Ishikawa (cell line): Measurements from ENCODE around the gene MINDY3.

Experiments used
- CEBPB ChIP-seq: IDR thresholded peaks from 2 replicates; pipeline ENCODE4 v1.6.1; 2012
- CREB1 ChIP-seq: IDR thresholded peaks from 2 replicates; pipeline ENCODE4 v1.6.1; 2012; ENCODE audit warnings: low read depth
- EGR1 ChIP-seq: IDR thresholded peaks from 2 replicates; pipeline ENCODE4 v1.6.1; 2012
- EP300 ChIP-seq: IDR thresholded peaks from 2 replicates; pipeline ENCODE4 v1.6.1; 2012; ENCODE audit warnings: borderline replicate concordance
- FOXM1 ChIP-seq: IDR thresholded peaks from 2 replicates; pipeline ENCODE4 v1.6.1; 2012; ENCODE audit warnings: low read depth, borderline replicate concordance
- NFIC ChIP-seq: IDR thresholded peaks from 2 replicates; pipeline ENCODE4 v1.6.1; 2012
- RAD21 ChIP-seq: IDR thresholded peaks from 2 replicates; pipeline ENCODE4 v1.6.1; 2012; ENCODE audit warnings: low read depth
- TAF1 ChIP-seq: IDR thresholded peaks from 2 replicates; pipeline ENCODE4 v1.6.1; 2012; ENCODE audit warnings: low read depth, mild to moderate bottlenecking
- TCF12 ChIP-seq: IDR thresholded peaks from 2 replicates; pipeline ENCODE4 v1.6.1; 2012; ENCODE audit warnings: low read depth
- TEAD4 ChIP-seq: IDR thresholded peaks from 2 replicates; pipeline ENCODE4 v1.6.1; 2012
- YY1 ChIP-seq: IDR thresholded peaks from 2 replicates; pipeline ENCODE4 v1.6.1; 2012; ENCODE audit warnings: low read depth
- ZBTB7A ChIP-seq: IDR thresholded peaks from 2 replicates; pipeline ENCODE4 v1.6.1; 2012; ENCODE audit warnings: low read depth
- TF ChIP-seq, protein P1 (sequence below): IDR thresholded peaks from 2 replicates; pipeline ENCODE4 v1.6.1; 2012
- TF ChIP-seq, protein P2 (sequence below): IDR thresholded peaks from 2 replicates; pipeline ENCODE4 v1.6.1; 2012
- TF ChIP-seq, protein P3 (sequence below): IDR thresholded peaks from 2 replicates; pipeline ENCODE4 v1.6.1; 2012; ENCODE audit warnings: low read depth, mild to moderate bottlenecking

Gene MINDY3

DNA sequence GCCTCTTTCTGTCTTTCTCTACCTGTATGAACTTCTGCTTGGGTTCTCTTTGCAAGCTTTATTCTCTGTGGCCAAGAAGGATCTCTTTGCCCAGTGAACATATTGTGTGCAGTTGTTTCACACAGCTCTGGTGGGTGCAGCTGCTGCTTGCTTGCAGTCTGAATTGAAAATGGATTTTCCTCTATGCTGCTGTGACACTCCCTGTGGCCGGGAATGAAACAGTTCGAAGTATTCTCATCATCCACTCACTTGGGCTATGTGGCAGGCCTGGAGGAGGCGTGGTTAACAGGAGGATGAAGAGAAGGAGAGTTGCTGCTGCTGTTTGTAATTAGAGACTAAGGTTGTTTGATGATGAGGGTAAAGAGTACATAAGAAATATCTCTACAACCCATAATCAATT is 112.2 kb downstream of the MINDY3 start:
- TF ChIP-seq ZBTB7A (no peak), FOXM1 (no peak), TEAD4 (no peak), TAF1 (no peak), CREB1 (no peak), RAD21 (no peak), CEBPB (no peak)
- TF ChIP-seq, protein P1, sequence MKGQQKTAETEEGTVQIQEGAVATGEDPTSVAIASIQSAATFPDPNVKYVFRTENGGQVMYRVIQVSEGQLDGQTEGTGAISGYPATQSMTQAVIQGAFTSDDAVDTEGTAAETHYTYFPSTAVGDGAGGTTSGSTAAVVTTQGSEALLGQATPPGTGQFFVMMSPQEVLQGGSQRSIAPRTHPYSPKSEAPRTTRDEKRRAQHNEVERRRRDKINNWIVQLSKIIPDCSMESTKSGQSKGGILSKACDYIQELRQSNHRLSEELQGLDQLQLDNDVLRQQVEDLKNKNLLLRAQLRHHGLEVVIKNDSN = no peak

DNA sequence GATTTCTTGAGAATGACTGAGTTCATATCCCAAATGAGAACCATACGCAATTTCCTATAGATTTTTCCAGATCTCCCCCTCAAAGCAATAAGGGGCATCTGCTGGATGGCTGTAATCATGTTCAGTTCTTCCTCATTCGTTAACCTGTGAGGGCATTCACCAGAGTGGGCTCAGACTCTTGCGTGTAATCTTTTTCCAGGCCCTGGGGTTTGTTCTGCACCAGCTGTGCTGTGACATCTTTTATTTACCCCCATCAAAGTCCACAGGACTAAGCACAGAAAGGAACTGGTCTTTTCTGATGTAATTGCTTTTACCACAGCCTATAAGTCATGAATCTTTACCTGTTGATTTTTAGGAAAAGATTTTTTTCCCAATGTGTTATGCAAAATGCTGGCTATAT is 112.7 kb downstream of the MINDY3 start:
- TF ChIP-seq, protein P1 = no peak
- TF ChIP-seq EGR1 (no peak), TAF1 (no peak), CREB1 (no peak), NFIC (no peak), YY1 (no peak), TEAD4 (no peak), RAD21 (no peak), ZBTB7A (no peak)
- TF ChIP-seq, protein P2, sequence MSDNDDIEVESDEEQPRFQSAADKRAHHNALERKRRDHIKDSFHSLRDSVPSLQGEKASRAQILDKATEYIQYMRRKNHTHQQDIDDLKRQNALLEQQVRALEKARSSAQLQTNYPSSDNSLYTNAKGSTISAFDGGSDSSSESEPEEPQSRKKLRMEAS = no peak
- TF ChIP-seq, protein P3, sequence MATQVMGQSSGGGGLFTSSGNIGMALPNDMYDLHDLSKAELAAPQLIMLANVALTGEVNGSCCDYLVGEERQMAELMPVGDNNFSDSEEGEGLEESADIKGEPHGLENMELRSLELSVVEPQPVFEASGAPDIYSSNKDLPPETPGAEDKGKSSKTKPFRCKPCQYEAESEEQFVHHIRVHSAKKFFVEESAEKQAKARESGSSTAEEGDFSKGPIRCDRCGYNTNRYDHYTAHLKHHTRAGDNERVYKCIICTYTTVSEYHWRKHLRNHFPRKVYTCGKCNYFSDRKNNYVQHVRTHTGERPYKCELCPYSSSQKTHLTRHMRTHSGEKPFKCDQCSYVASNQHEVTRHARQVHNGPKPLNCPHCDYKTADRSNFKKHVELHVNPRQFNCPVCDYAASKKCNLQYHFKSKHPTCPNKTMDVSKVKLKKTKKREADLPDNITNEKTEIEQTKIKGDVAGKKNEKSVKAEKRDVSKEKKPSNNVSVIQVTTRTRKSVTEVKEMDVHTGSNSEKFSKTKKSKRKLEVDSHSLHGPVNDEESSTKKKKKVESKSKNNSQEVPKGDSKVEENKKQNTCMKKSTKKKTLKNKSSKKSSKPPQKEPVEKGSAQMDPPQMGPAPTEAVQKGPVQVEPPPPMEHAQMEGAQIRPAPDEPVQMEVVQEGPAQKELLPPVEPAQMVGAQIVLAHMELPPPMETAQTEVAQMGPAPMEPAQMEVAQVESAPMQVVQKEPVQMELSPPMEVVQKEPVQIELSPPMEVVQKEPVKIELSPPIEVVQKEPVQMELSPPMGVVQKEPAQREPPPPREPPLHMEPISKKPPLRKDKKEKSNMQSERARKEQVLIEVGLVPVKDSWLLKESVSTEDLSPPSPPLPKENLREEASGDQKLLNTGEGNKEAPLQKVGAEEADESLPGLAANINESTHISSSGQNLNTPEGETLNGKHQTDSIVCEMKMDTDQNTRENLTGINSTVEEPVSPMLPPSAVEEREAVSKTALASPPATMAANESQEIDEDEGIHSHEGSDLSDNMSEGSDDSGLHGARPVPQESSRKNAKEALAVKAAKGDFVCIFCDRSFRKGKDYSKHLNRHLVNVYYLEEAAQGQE = no peak

DNA sequence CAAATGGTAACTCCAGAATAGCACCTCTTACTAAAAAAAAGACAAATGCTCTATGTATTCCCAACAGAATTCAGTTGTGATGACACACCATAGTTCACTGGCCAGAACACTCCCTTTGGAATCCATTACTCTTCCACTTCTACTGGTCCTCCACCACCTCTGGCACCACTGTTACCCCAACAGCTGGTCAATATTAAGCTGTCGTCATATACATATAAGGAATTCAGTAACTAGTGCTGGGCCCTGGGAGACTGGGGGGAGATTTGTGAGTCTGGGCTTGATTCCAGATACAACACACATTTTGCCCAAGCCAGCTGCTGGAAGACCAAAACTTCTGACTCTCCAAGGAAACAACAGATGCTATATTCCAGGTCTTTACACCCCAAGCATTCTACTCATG is 114.6 kb downstream of the MINDY3 start:
- no peak for TF ChIP-seq EGR1

DNA sequence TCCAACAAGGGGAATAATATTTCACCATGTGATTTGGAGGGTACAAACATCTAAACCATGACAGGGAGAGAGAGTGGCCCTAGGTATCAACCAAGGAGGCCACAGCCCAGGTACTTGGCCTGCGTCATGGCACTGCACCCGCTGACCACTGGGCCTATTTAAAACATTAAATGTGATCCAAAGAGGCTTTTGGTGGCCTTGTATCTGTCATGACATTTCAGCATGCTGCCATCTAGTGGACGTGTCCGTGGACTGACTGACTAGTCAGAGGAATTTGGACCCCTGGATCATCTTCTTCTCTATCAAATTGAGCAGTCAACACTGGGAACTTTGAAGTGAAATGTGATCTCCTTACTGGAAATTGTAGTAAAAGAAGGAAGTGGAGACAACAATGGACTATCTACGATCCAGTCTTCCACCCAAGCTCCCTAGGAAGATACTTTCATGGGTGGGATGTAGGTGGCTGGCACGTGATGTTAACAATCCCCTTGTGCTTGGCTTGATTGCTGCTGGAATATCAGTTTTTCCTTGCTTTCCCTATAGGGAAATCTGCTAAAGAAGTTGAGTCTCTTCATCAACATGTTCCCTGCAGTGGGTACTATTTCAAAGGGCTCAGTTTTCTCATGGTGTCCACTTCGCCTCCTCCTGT is 116.0 kb downstream of the MINDY3 start:
- TF ChIP-seq RAD21 = peak; percentile 46; the same call in 1 of the 2 replicates
- no peak for TF ChIP-seq TCF12
- TF ChIP-seq, protein P3 = no peak

DNA sequence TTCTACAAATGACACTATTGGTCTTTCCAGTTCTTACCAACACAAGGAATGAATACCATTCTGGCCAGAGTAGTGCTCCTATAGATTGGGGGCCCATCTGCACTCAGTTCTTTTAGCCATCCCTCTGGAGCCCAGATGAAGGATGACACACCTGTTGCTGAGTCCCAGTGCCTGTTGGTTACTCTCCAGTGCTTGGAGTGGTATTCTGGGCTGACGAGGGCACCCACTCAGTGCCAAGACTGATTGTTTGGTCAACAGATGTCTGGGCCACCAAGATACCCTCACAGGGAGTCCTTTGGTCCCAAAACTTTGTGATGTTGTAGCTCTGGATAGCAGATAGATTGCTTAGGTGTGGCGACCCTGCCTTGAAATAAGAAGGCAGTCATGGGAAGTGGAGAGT is 116.9 kb downstream of the MINDY3 start:
- TF ChIP-seq CEBPB (no peak), EP300 (no peak), TCF12 (no peak), YY1 (no peak), TEAD4 (no peak), TAF1 (no peak)
- TF ChIP-seq, protein P3 = no peak

DNA sequence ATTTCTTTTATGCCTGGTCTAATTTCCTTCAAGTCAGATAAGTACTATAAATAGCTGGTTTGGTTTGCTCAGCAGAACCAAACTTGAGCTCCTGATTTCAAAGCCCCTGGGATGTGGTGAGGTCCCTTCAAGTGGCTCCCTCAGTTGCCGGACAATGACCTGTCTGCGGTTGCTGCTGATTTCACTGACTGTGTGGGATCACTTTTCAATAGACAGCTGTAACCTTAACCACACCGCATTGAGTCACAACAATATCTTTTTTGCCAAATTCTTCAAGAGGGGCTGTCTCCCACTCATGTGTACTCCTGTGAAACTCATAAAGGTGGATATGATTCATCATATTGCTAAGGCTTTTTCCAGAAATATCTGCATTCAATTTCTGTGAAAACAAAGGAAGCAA is 117.5 kb downstream of the MINDY3 start:
- TF ChIP-seq RAD21 (no peak), NFIC (no peak), FOXM1 (no peak), CEBPB (no peak), CREB1 (no peak), TCF12 (no peak), TEAD4 (no peak), TAF1 (no peak), EGR1 (no peak), EP300 (no peak), ZBTB7A (no peak), YY1 (no peak)
- TF ChIP-seq, protein P3 = no peak
- TF ChIP-seq, protein P2 = no peak
